ENCODE data around the gene BID. TPM values are rescaled to one million over a fixed set of nuclear protein-coding genes. Genes with fewer than 3 reads are reported as not detected.
A peak's percentile ranks its signal among the peaks of the same experiment; 100 is the strongest.

The BID gene
- total and polyA plus RNA-seq, 8 donors, result 3.2 to 15.7 (median 7.9) TPM

GRCh38 chr22:17772249-17772957 lies 1.9 kb downstream of the BID start:
- intact Hi-C loops (cut with DNase I), result no loop called here
- Histone ChIP-seq H3K36me3 (no peaks in the 10 kb centered on the region), H3K4me3 (peak overlapping the region in 1 of 4 donors; percentile 81), H3K27ac (peak overlapping the region in 1 of 4 donors; percentile 17), H3K9me3 (no peaks in the 10 kb centered on the region), H3K4me1 (peaks cover 3 to 7% (median 6%) of the 10 kb centered on the region in 3 donors), H3K27me3 (no peaks in the 10 kb centered on the region)
- DNase-seq, result peak in 1 of 6 donors; percentile 67
- no peak for TF ChIP-seq CTCF (IDR thresholded peaks at IDR 0.05)
- FAIRE-seq, result no peak
- ATAC-seq, result no peak
- 84 to 86% methylated on average over 21 of the region's 21 CpGs for WGBS, 2 donors

GRCh38 chr22:17770180-17771077 lies 3.8 kb downstream of the BID start:
- DNase-seq (peak in 1 of 6 donors; percentile 47), FAIRE-seq (no peak), ATAC-seq (no peak)
- Histone ChIP-seq H3K27ac (no peak overlapping the region), H3K27me3 (no peaks in the 10 kb centered on the region), H3K4me3 (no peak overlapping the region), H3K9me3 (no peaks in the 10 kb centered on the region), H3K36me3 (no peaks in the 10 kb centered on the region), H3K4me1 (peaks cover 3 to 7% (median 6%) of the 10 kb centered on the region in 3 donors)
- intact Hi-C loops (cut with DNase I), result no loop called here
- no peak for TF ChIP-seq CTCF (IDR thresholded peaks at IDR 0.05)
- 88 to 94% methylated on average over 19 of the region's 19 CpGs for WGBS, 2 donors

- Histone ChIP-seq H3K4me1 (peaks cover 3 to 7% (median 6%) of the 10 kb centered on the region in 3 donors), H3K9me3 (no peaks in the 10 kb centered on the region), H3K27me3 (no peaks in the 10 kb centered on the region), H3K4me3 (no peak overlapping the region), H3K36me3 (no peaks in the 10 kb centered on the region), H3K27ac (no peak overlapping the region)
- 92 to 94% methylated on average over 9 of the region's 9 CpGs for WGBS, 2 donors
- intact Hi-C loops (cut with DNase I), result no loop called here
- no peak for TF ChIP-seq CTCF (IDR thresholded peaks at IDR 0.05)
- DNase-seq (peak in 1 of 6 donors; percentile 60), ATAC-seq (no peak), FAIRE-seq (no peak)
These were observed 4.6 kb downstream of the BID start for GRCh38 chr22:17769716-17770082.

- Histone ChIP-seq H3K27ac (no peak overlapping the region), H3K4me1 (peaks cover 3 to 7% (median 6%) of the 10 kb centered on the region in 3 donors), H3K9me3 (no peaks in the 10 kb centered on the region), H3K4me3 (no peak overlapping the region), H3K36me3 (no peaks in the 10 kb centered on the region), H3K27me3 (no peaks in the 10 kb centered on the region)
- intact Hi-C loops (cut with DNase I), result no loop called here
- no peak for ATAC-seq
- WGBS, 2 donors, result 84 to 92% methylated on average over 14 of the region's 14 CpGs
- DNase-seq, result peak in 1 of 6 donors; percentile 52
- no peak for FAIRE-seq
- no peak for TF ChIP-seq CTCF (IDR thresholded peaks at IDR 0.05)
These were observed 5.1 kb downstream of the BID start for GRCh38 chr22:17769013-17769715.

All from pancreas (tissue), 10 donors.